ENCODE measurements around the gene TNFRSF1B.
A peak's percentile ranks its signal among the peaks of the same experiment; 100 is the strongest.

TNFRSF1B gene

GRCh38 chr1:12158357-12159092 lies 8.3 kb upstream of the TNFRSF1B start:
- no peak for DNase-seq

DNA sequence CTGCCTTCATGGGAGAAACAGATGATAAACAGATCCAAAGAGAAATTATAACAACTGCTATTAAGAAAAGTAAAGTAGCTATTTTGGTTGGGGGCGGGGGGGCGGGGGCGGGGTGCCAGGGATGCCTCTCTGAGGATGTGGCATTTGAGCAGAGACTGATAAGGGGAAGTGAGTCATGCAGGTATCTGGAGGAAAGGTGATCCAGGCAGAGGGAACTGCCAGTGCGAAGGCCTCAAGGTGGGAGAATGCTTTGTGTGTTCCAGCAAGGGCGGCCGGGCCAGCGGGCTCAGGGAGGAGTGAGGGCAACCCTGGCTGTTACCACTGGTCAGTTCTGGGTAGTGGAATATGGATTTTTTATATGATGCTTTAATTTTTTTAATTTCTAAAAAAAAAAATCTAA lies 7.0 kb upstream of the TNFRSF1B start:
- no peak for DNase-seq

DNA sequence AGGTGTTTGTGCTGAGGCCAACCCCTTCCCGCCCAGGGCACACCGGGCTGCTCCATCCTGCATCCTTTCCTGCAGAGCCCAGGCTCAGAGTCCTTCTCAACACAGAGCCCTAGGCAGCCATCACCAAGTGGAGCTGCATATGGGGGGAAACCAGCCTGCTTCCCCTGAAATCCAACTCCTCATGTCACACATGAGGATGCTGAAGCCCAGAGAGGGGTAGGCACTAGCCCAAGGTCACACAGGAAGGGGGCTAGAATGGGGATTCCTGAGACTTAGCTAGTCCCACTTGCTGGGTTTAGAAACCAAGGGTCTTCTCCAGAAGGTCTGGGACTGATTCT lies 5.5 kb upstream of the TNFRSF1B start:
- DNase-seq, result no peak

DNA sequence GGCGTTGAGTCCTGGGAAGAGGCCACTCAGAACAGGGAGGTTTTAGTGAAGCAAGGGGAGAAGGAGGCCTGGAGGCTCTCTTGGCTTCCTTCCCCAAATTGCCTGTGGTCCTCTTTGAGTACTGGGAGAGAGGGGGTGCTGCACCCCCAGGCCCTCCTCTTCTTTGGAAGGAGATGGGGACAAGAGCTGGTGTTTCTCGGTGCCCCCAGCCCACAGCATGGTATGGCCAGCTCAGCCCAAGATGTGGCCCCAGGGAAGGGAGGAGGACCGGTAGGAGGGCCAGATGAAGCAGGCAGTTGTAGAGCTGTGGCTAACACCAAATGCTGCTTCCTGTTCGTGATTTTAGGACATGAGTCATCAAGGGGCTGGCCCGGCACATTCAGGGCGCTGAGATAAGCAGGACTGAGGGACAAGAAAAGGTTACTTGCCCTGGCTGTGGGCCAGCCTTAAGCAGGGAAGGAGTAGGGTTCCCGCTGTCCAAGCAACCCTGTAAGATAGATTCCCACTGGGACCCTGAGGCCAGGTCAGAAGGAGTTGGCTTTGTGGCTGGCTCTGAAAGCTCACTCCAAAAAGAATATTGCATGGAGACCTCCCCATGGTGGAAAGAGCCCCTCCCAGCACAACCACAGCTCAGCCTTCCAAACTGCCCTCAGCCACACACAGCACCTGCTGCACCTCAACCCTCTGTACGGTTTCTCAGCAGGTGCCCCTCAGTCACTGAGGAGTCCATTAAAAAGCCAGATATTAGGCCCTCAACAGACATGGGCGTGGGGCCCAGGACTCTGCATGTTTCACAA lies 4.9 kb upstream of the TNFRSF1B start:
- peak; percentile 89 for DNase-seq

DNA sequence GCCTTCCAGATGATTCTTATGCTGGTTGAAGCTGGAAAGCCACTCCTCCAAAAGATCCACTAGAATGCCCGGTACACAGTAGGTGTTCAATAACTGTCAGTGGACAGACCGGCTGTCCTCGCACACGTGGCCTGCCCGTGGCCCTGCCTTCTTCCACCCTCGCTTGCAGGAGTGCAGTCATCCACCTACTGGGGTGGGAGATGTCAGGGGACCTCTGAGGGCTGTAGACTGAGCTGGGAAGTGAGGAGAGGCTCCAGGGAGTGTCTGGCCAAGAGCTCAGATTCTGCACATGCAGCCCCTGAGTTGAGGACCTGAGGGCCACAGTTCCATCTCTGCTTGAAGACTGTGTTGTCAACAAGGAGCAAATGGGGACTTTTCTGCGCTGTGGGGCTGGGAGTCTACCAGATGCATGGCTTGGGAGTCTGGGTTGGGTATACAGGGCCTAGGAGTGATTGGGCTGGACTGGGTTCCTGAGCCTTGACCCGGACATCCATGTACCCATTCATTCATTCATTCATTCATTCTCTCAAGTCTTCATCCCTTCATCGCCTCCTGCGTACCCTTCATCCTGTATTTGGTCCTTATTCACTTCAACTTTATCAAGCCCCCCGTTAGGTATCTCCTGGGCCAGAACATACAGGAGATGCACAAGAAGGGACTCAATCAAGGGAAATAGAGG lies 4.2 kb upstream of the TNFRSF1B start:
- no peak for DNase-seq

- DNase-seq, result no peak
Measured at GRCh38 chr1:12163210-12163609, 3.6 kb upstream of the TNFRSF1B start.

GRCh38 chr1:12164210-12164609 lies 2.6 kb upstream of the TNFRSF1B start:
- DNase-seq, result no peak

DNA sequence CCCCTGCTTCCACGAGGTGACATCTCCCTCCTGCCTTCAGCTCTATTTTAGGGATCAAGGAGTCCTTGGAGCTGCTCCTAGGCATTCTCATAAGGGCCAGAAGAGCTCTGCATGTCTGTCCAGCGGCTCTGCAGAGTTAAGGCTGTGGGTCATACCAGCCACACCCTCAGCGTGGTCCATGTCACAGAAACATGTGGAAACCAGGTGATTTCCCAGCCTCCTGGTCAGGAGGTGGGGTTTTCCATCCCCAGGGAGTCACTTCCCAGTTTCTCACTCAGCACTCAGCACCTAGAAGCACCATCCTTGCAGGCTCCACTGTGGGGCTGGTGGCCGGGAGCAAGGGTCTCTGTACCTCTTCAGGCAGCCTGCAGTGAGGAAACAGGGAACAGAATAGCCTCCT lies 1.4 kb upstream of the TNFRSF1B start:
- DNase-seq, result no peak

- no peak for DNase-seq
Measured at GRCh38 chr1:12167493-12168429, 970 bp downstream of the TNFRSF1B start.

DNA sequence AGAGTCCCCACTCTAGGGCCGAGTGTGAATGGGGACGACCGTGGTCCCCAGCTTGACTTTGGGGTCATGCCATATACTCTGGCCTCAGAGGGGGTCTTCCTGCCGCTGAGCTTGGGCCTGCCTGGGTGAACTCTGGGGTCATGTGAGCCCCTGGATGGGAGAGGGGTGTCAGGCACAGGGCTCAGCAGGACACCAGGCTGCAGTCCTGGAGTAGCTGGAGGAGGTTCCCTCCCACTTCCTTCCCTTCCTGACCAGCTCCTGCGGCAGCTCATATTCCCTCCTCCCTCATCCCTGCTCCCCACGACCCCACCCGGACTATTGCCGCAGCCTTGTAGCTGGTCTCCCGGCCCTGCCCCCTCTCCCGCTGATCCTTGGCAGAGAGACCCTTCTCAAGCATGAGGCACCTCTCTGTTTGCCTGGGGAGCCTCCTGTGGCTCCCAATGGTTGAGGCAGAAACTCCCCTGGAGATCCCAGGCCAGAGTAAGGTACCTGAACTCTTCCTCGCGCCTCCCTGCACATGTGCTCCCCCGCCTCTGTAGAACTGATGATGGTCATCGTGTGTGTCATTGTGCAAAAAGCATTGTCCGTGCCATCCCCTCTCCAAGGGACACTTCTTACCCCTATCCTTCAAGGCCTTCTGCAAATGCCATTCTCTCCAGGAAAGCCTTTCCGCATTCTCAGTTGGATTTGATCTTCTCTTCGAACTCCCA lies 1.8 kb downstream of the TNFRSF1B start:
- no peak for DNase-seq

- DNase-seq, result no peak
Measured at GRCh38 chr1:12169442-12170135, 2.8 kb downstream of the TNFRSF1B start.

GRCh38 chr1:12170263-12170671 lies 3.5 kb downstream of the TNFRSF1B start:
- no peak for DNase-seq

DNA sequence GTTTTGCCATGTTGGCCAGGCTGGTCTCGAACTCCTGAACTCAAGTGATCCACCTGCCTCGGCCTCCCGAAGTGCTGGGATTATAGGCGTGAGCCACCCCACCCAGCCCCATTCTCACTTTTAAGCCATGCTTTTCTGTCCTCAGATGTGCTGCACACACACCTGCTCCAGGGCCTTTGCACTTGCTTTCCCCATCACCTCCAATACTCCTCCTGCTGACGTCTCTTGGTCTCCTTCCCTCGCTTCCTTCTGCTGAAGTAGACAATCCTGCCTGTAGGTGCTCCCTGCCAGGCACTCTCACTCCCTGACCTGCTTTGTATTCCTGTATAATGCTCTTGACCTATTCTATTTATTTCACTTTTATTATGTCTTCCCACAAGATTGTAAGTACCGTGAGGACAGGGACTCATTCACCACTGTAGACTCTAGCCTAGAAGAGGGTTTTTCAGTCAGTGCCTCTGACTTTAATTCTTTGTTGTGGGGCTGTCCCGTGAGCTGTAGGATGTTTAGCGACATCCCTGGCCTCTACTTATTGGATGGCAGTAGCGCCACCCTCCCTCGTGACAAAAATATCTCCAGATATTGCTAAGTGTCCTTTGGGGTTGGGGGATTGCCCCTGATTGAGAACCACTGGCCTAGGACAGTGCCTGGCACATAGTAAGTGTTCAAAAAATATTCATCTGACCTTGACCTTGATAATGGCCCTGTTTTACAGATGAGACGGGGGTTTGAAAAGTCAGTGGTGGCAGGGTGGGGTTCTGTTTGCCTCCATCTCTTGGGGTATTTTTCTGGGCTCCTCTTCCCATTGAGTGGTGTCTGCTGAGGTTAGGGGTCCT lies 4.6 kb downstream of the TNFRSF1B start:
- no peak for DNase-seq

- DNase-seq, result no peak
Measured at GRCh38 chr1:12172042-12172851, 5.5 kb downstream of the TNFRSF1B start.

- DNase-seq, result no peak
Measured at GRCh38 chr1:12173041-12173509, 6.3 kb downstream of the TNFRSF1B start.

DNA sequence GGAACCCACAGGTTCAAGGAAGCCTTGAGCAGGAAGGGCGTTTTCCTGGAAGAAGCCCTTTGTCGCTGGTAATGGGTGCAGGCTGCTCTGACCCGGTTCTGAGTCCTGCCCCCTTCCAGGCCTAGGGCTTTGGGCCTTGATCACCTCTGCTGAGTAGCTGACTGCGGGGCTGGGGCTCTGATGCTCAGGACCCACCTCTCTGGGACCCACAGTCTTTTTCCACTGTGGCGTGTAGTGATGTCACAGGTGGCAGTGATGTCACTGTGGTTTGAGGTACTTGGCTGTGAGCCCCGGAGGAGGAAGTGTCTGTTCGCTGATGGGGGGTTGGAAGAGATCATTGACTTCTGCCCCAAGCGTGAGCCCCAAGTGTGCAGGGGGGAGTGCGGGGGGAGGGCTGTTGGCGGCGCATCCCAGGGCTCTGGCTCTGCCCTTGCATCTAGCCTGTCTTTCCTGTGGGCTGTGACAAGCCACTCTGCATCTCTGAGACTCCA lies 6.9 kb downstream of the TNFRSF1B start:
- no peak for DNase-seq

DNA sequence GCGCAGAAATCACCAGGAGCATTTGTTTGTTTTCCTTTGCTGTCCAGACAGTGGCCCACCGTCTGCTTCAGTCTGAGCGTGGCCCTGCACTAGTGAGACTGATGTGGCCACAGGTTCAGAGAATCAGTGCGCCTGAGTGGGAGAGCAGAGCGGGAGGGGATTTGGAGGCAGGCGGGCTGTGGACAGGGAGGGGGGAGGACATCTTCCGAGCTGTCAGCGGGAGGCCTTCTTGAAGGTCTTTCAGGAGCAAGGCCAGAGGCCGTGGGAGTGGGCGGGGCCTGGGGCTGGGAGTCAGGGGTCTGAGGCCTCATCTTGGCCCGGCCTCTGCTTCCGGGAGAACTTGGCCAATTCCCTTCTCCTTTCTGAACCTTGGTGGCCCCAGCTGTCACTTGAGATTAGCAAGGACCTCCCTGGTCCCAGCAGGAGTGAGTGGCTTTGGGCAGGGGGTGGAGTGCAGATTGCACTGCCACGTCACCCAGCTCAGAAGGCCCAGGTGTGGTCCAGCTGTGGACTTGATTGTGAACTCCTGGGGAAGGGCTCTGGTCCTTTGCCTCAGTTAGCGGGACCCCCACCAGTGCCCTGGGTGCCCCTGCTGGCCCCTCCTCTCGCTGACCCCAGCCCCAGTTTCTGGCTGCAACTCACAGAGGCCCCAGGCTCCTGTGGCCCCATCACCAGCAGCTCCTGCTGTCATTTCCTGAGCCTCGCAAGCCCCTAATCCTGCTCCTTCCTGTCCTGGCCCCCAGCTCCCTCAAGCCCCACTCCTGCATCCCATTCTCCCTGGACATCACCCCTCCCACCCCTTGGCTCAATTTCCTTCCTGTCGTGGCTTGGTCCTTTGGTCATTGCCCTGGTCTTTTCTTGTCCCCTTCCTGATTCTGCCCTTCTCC lies 8.4 kb downstream of the TNFRSF1B start:
- no peak for DNase-seq
